ENCODE data around the gene MOGAT3.

The MOGAT3 gene

DNA sequence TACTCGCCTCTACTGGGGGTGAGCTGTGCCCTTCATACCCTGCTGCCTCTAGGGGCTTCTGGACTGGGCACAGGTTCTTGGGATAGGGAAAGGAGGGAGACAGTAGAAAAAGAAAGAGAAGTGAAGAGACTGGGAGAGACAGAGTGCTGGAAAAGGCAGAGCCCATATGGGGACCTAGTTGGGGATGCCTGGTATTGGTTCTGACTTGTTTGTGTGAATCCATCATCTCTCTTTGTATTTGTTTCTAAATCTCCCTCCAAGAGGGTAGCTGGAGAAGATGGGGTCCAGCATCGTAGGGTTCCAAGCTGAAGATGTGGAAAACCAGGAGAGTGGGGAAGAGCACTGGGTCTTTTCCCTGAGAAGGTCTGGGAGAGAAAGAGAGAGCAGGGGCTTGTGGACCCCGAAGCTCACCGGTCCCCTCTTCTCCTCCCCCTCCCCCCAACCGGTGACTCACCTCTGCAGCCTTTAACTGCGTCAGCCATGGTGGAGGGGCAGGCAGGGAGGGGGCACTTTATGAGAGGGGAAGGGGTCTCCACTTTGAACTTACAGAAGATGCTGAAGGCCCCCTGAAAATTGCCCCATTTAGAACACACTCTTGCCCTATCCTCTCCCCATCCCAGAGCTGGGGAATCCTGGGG, 32.3 kb downstream of the MOGAT3 start:
- Mint-ChIP-seq H3K4me1 (ENCODE audit: low read depth) (peaks cover 78% of the 10 kb centered on the region), H3K36me3 (ENCODE audit: low read depth) (no peaks in the 10 kb centered on the region), H3K27ac (no peak overlapping the region), H3K27me3 (peaks cover 99% of the 10 kb centered on the region), H3K4me3 (no peak overlapping the region), H3K9me3 (no peaks in the 10 kb centered on the region)
- intact Hi-C loops (cut with micrococcal nuclease): no loop called here

DNA sequence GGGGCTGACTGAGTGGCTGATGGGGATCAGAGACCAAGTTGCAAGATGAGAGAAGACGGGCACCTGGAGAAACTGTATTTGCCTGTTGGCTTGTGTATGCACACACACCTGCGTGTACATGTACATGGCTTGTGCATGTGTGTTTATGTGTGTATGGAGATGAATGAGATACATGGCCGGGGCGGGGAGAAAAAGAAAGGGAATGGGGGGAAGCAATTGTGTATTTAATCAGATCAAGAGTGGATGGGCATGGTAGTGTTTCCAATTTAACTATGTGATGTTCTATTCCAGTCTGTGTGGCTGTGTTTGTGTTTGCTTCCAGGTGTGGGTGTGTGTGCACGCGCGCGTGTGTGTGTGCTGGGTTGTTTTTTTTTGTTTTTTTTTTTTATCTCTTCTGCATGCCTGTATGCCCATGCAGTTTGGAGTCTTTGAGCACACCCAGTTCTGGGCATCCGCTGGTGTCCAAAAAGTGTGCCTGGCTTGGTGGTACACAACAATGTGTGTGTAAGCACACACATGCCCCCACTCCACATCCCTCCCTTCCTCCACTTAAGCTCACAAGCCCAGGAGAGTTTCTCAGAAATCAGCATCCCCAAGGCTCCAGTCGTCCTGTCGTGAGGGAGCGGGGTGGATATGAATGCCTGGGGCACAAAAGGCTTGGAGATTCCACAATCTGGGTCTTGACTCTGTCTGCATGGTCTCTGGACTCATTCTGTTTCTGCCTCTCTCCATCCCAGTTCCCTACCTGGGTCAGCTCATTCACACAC, 33.0 kb downstream of the MOGAT3 start:
- H3K27me3 Mint-ChIP-seq: peaks cover 96% of the 10 kb centered on the region
- intact Hi-C loops (cut with micrococcal nuclease): no loop called here
- no peaks in the 10 kb centered on the region for H3K36me3 Mint-ChIP-seq (ENCODE audit: low read depth)
- H3K4me3 Mint-ChIP-seq: no peak overlapping the region
- no peaks in the 10 kb centered on the region for H3K9me3 Mint-ChIP-seq
- no peak overlapping the region for H3K27ac Mint-ChIP-seq
- peaks cover 71% of the 10 kb centered on the region for H3K4me1 Mint-ChIP-seq (ENCODE audit: low read depth)

DNA sequence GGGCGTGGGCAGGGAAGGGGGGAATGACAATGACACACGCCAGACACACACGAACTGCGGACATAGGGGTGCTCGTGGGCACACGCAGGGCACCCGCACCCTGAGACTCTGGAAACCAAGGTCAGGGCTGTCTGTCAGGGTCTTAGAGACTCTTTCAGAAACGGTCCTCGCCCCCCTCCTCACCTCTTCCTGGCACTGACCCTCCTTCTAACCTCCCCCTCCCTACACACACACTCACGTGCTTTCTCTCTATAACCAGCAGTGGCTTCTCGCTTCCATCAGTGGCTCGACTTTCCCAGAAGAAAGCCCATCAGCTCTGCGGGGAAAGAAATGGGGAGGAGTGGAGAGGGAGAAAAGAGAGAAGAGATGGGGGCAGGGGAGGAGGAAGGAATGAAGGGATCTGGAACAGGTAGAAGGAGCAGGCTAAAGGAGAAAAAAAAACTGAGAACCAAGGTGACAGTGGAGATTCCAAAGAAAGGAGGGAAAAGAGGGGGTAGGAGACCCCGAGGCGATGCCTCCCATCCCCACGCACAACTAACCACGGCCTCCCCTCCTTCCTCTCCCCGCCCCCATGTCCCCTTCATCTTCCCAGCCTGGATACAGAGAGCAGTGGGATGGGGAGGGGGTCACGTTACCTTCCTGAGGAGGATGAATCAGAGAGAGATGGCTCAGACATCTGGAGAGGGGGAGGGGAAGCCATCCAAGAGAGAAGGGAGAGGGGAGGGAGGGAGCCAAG, 33.8 kb downstream of the MOGAT3 start:
- Mint-ChIP-seq H3K4me3 (no peak overlapping the region), H3K9me3 (no peaks in the 10 kb centered on the region), H3K27ac (no peak overlapping the region), H3K36me3 (ENCODE audit: low read depth) (no peaks in the 10 kb centered on the region), H3K27me3 (peaks cover 94% of the 10 kb centered on the region), H3K4me1 (ENCODE audit: low read depth) (peaks cover 69% of the 10 kb centered on the region)
- intact Hi-C loops (cut with micrococcal nuclease): no loop called here

DNA sequence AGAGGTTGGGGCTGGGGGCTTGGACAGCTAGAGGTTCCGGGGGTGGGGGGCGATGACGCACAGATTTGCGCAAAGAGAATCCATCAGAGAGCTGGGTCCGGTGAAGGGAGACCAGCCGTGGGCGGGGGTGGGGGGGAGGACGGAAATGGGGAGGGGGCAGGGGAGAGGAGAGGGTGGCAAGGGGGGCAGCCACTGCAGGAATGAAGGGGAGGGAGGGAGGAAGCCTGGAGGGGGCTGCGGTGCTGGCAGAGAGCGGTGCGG, 34.3 kb downstream of the MOGAT3 start:
- intact Hi-C loops (cut with micrococcal nuclease): no loop called here
- peaks cover 94% of the 10 kb centered on the region for H3K27me3 Mint-ChIP-seq
- no peak overlapping the region for H3K4me3 Mint-ChIP-seq
- H3K9me3 Mint-ChIP-seq: no peaks in the 10 kb centered on the region
- no peak overlapping the region for H3K27ac Mint-ChIP-seq
- H3K36me3 Mint-ChIP-seq (ENCODE audit: low read depth): peaks cover 2% of the 10 kb centered on the region
- peaks cover 64% of the 10 kb centered on the region for H3K4me1 Mint-ChIP-seq (ENCODE audit: low read depth)

DNA sequence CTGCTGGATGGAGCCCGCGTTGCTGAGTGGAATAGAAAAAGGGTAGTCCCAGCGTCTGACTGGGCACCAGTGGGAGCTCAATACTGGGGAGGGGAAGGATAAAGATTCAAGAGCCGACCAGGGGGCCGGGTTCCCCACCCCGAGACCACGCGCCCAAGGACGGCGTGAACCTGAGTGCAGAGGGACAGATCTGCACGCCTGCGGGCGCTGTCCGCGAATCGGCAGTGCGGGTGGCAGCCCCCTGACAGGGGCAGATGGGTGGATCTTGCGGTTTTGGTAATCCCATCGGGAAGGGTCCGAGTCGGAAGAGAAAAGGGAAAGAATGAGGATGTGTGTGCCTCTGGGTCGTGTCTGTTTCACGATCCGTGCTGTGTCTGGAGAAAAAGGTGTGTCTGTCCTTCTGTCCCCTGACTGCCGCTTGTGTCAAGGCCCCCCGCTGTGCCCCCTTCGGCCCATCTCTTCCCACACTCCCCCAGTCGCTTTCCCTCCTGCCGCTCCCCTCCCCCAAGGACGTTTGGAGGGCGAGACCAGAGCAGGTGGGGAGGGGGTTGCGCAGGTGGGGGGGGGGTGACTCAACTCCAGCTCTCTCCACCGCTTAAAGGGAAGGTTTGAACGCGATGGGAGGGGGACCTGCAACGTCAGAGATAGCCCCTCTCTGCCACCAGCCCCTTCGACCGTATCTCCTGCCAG, 34.7 kb downstream of the MOGAT3 start:
- H3K9me3 Mint-ChIP-seq: no peaks in the 10 kb centered on the region

DNA sequence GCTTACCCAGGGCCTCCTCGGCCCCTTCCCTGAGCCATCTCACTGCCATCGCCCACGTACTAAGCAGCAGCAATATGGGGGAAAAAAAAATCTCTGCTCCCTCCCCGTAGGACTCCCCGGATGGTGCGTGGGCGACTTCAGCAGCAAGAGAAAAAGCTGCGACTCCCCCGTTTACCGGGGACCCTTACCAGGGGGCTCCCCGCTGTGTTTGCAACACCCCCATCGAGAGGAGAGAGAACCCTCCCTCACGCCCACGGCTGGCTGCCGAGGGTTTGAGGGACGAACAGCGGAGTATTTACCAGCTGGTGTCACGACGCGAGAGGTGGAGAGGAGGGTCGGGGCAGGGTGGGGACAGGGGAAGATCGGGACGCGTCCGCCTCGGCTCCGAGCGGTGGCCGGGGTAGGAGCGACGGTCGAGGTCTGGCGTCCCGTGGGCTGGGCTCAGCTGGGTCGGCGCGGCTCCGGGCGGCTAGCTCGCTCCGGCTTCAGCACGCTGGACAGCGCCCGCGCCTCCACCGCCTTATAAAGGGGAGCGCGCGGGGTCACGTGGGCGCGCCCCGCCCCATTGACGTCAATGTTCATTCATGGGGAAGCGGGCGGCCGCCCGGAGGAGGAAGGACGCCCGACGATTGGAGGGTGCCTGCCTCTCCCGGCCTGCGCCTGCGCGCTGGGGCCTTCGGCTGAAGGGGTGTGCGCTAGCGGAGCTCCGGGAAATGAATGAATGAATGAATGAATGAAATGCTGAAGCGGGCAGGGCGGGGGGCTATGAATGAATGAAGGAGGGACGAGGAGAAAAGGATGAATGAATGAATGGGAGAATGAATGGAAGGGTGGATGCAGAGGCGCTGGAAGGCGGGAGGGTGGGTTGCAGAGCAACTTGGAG, 35.5 kb downstream of the MOGAT3 start, which contains the start of gene VGF:
Gene VGF, minus strand, starts transcription at position 495 of the 883 bp plus-strand sequence. CDS start 726 bp downstream, outside the sequence.
- H3K36me3 Mint-ChIP-seq (ENCODE audit: low read depth): peaks cover 15% of the 10 kb centered on the region
- peak within 1 kb of the TSS; percentile 74 for H3K4me3 Mint-ChIP-seq
- peaks cover 91% of the 10 kb centered on the region for H3K27me3 Mint-ChIP-seq
- H3K27ac Mint-ChIP-seq: peak within 1 kb of the TSS; percentile 7
- intact Hi-C loops (cut with micrococcal nuclease): loop anchor here (1.0 kb wide), 1 partner anchor 11 kb away; the partner anchor contains the start of gene AP1S1
- peaks cover 52% of the 10 kb centered on the region for H3K4me1 Mint-ChIP-seq (ENCODE audit: low read depth)
- no peaks in the 10 kb centered on the region for H3K9me3 Mint-ChIP-seq

More for the DNA sequence above, 34.7 kb downstream of the MOGAT3 start:
- peaks cover 7% of the 10 kb centered on the region for H3K36me3 Mint-ChIP-seq (ENCODE audit: low read depth)
- peak overlapping the region; percentile 7 for H3K27ac Mint-ChIP-seq
- peaks cover 94% of the 10 kb centered on the region for H3K27me3 Mint-ChIP-seq
- intact Hi-C loops (cut with micrococcal nuclease): loop anchor here (1.0 kb wide), 1 partner anchor 12 kb away; the partner anchor contains the start of gene AP1S1
- H3K4me1 Mint-ChIP-seq (ENCODE audit: low read depth): peaks cover 60% of the 10 kb centered on the region
- H3K4me3 Mint-ChIP-seq: peak overlapping the region; percentile 74

DNA sequence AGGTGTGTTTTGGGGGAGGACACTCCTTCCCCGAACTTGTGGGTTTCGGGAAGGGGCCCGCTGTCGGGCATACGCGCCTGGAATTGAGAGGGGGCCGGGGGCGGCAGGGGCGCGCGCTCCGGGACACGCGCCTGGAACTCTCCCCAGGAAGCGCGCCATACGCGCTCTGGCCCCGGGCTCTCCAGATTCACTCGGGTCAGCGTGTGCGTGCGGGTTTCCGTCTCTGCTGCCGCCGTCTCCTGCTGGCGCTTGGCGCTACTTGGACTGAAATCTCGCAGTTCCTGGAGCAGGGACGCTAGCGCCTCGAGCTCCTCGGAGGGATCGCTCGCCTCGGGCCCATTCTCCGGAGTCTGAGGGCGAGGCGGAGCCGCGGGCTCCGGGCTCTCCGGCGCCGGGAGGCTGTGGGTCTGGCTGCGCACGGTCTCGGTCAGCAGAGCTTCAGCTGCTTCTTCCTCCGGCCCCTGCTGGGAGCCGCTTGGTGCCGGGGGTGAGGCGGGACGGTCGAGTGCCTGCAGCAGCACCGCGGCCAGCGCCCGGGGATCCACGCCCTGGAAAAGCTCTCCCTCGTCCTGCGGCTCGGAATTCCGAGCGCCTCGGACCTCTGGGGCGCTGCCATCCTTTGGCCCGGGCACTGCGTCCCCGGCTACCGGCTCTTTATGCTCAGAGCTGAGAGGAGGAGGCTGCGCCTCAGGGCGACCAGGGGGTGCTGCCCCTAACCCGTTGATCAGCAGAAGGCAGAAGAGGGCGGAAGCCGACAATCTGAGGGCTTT, 36.6 kb downstream of the MOGAT3 start:
- H3K27me3 Mint-ChIP-seq: peaks cover 81% of the 10 kb centered on the region

DNA sequence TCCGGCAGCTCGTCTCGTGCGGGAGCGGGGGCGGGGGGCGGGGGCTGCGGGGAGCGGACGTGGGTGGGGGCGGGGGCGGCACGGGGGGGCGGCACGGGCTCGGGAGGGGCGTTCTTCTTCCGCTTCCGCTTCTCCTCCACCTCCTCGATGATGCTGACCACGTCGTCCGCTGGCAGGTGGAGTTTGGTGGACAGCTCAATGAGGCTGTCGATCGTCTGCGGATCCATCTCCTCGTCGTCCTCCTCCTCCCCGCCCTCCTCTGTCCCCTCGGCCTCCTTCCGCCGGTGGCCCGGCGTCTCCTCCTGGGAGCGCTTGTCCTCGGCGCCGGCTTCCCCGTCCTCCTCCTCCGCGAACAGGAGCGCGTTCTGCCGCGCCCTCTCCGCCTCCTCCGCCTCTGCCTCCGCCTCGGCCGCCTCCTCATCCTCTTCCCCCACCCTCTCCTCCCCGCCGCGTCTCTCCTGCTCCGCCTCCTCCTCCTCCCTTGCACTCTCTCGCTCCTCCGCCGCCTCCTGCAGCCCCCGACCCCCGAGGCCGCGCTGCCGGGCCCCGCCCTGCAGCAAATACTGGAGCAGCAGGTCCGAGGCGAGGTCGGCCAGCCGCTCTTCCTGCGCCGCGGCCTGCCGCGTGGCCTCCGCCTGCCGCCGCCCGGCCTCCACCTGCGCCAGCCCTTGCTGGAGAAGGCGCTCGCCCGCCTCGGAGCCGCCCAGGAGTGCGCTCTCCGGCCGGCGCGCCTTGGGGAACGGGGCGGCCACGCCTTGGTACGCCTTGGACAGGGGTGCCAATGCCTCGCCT, 37.4 kb downstream of the MOGAT3 start:
- H3K36me3 Mint-ChIP-seq (ENCODE audit: low read depth): peaks cover 33% of the 10 kb centered on the region
- no peak overlapping the region for H3K27ac Mint-ChIP-seq
- H3K4me1 Mint-ChIP-seq (ENCODE audit: low read depth): peaks cover 33% of the 10 kb centered on the region
- H3K27me3 Mint-ChIP-seq: peaks cover 73% of the 10 kb centered on the region
- no peaks in the 10 kb centered on the region for H3K9me3 Mint-ChIP-seq
- intact Hi-C loops (cut with micrococcal nuclease): no loop called here
- peak overlapping the region; percentile 68 for H3K4me3 Mint-ChIP-seq

More for the DNA sequence above, 36.6 kb downstream of the MOGAT3 start:
- Mint-ChIP-seq H3K36me3 (ENCODE audit: low read depth) (peaks cover 26% of the 10 kb centered on the region), H3K4me3 (peak overlapping the region; percentile 39), H3K4me1 (ENCODE audit: low read depth) (peaks cover 41% of the 10 kb centered on the region), H3K27ac (no peak overlapping the region), H3K9me3 (no peaks in the 10 kb centered on the region)
- intact Hi-C loops (cut with micrococcal nuclease): no loop called here

DNA sequence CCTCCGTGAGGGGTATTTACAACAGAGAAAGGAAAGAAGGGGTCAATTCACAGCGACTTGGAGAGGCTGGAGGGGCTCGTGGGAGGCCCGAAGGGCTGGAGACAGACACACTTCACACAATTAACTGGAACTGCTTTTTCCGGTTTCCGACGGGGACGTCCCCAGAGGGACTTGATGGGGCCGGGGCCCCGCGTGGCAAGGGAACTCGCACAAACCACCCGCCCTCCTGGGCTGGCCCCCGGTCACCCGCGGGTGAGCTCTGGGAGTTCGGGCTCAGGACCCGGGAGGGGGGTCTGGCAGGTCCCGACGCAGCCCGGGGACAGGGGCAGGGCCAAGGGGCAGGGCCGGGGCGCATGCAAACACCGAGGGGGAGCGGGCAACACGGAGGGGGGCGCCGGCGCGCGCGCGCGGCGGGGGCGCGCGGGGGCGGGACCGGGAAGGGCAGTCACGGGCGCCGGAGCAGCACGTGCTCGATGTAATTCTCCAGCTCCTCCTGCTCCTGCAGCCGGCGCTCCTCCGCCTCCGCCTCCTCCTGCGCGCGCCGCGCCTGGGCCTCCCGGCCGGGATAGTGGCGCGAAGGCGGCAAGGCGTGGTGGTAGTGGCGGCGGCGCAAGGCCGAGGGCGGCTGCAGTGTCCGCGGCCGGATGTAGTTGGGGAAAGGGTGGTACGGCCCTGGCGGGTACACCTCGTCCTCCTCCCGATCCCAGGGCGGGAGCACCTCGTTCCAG, 38.1 kb downstream of the MOGAT3 start:
- H3K27me3 Mint-ChIP-seq: peaks cover 66% of the 10 kb centered on the region
- intact Hi-C loops (cut with micrococcal nuclease): no loop called here
- H3K4me3 Mint-ChIP-seq: peak overlapping the region; percentile 64
- no peak overlapping the region for H3K27ac Mint-ChIP-seq
- no peaks in the 10 kb centered on the region for H3K9me3 Mint-ChIP-seq
- peaks cover 30% of the 10 kb centered on the region for H3K4me1 Mint-ChIP-seq (ENCODE audit: low read depth)
- peaks cover 38% of the 10 kb centered on the region for H3K36me3 Mint-ChIP-seq (ENCODE audit: low read depth)

DNA sequence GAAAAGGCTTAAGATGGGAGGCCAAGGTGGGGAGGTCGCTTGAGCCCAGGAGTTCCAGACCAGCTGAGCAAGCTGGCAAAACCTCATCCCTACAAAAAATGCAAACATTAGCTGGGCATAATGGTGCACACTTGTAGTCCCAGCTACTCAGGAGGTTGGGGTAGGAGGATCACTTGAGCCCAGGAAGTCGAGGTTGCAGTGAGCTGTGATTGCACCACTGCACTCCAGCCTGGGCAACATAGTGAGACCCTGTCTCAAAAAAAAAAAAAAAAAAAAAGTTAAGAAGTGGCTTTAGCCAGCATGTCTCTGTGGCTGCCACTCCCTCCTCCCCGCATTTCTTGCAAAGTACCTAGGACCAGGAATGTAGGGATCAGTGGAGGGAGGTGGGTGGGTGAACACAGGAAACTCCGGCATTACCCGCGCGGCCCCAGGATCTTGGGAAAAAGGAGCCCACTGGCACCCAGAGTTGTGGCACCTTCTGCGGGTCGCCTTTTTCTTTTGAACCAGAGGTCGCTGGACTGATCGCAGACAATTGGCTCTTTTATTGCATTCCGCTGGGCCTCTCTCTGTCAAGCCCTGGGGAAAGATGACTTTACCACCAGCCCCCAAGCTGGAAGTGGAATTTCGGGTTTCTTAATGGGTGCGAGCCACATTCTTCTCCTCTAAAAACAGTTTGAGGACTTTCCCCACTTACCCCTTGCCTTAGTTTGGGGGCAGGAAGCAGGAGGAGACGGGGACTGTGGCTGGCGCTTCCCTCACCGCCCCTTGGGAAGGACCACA, 39.0 kb downstream of the MOGAT3 start:
- peak overlapping the region; percentile 64 for H3K4me3 Mint-ChIP-seq
- H3K27ac Mint-ChIP-seq: no peak overlapping the region
- peaks cover 58% of the 10 kb centered on the region for H3K27me3 Mint-ChIP-seq
- peaks cover 24% of the 10 kb centered on the region for H3K4me1 Mint-ChIP-seq (ENCODE audit: low read depth)
- intact Hi-C loops (cut with micrococcal nuclease): no loop called here
- H3K9me3 Mint-ChIP-seq: no peaks in the 10 kb centered on the region
- peaks cover 46% of the 10 kb centered on the region for H3K36me3 Mint-ChIP-seq (ENCODE audit: low read depth)

DNA sequence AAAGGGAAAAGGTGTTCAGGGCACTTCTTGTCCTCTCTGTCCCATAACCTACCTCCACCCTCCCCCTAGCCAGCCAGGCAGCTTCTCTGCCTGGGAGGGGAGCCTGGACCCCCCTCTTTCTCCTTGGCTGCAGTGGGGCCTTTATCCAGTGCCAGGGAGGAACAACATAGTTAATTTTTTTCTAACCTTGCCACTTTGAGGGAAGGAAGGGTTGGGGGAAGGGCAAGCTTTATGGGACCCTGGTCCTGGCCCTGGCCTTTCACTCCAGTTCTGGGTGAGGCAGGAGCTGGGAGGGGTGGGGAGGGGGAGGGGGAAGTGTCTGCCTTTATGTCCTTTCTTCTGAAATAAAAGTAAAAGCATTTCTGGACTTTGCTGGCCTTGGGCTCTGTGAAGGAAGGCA, 39.9 kb downstream of the MOGAT3 start:
- Mint-ChIP-seq H3K27ac (no peak overlapping the region), H3K36me3 (ENCODE audit: low read depth) (peaks cover 54% of the 10 kb centered on the region), H3K4me1 (ENCODE audit: low read depth) (peaks cover 20% of the 10 kb centered on the region), H3K9me3 (no peaks in the 10 kb centered on the region), H3K4me3 (no peak overlapping the region), H3K27me3 (peaks cover 48% of the 10 kb centered on the region)
- intact Hi-C loops (cut with micrococcal nuclease): no loop called here
